HG03432 (cell line): Measurements from ENCODE around the gene PKNOX2.

Experiments
- ATAC-seq: cut with Tn5 transposase; IDR thresholded peaks from one replicate; pipeline ENCODE4 v1.9.1; 2021; ENCODE audit warnings: mild to moderate bottlenecking, moderate library complexity; ENCODE audit not compliant: unreplicated experiment

Gene PKNOX2

GRCh38 chr11:125304136-125304535 is 139.6 kb downstream of the PKNOX2 start:
- no peak for ATAC-seq

- no peak for ATAC-seq
These were observed 140.3 kb downstream of the PKNOX2 start for GRCh38 chr11:125304876-125305275.

GRCh38 chr11:125305345-125305744 is 140.8 kb downstream of the PKNOX2 start:
- ATAC-seq, result no peak

- ATAC-seq, result no peak
These were observed 141.9 kb downstream of the PKNOX2 start for GRCh38 chr11:125306476-125306875.

GRCh38 chr11:125308246-125308645 is 143.7 kb downstream of the PKNOX2 start:
- ATAC-seq, result no peak

- ATAC-seq, result no peak
These were observed 147.8 kb downstream of the PKNOX2 start for GRCh38 chr11:125312391-125312790.

GRCh38 chr11:125312812-125313211 is 148.3 kb downstream of the PKNOX2 start:
- ATAC-seq, result no peak

GRCh38 chr11:125313271-125314219 is 149.0 kb downstream of the PKNOX2 start:
- ATAC-seq, result no peak

GRCh38 chr11:125314276-125315078 is 149.9 kb downstream of the PKNOX2 start:
- no peak for ATAC-seq

- no peak for ATAC-seq
These were observed 150.7 kb downstream of the PKNOX2 start for GRCh38 chr11:125315079-125315740.

- ATAC-seq, result no peak
These were observed 152.9 kb downstream of the PKNOX2 start for GRCh38 chr11:125317416-125317815.

- ATAC-seq, result no peak
These were observed 155.1 kb downstream of the PKNOX2 start for GRCh38 chr11:125319649-125320048.

GRCh38 chr11:125320347-125321076 is 156.0 kb downstream of the PKNOX2 start:
- no peak for ATAC-seq

GRCh38 chr11:125322289-125322688 is 157.7 kb downstream of the PKNOX2 start:
- ATAC-seq, result no peak

- no peak for ATAC-seq
These were observed 160.6 kb downstream of the PKNOX2 start for GRCh38 chr11:125325196-125325595.

GRCh38 chr11:125326126-125326525 is 161.6 kb downstream of the PKNOX2 start:
- ATAC-seq, result no peak

GRCh38 chr11:125327518-125328224 is 163.1 kb downstream of the PKNOX2 start:
- ATAC-seq, result no peak

GRCh38 chr11:125328225-125328580 is 163.7 kb downstream of the PKNOX2 start:
- no peak for ATAC-seq

- ATAC-seq, result no peak
These were observed 165.2 kb downstream of the PKNOX2 start for GRCh38 chr11:125329786-125330185.
